Measurements from ENCODE around the gene GJA1.

Gene GJA1

GRCh38 chr6:121492536-121492935 is 57.1 kb downstream of the GJA1 start:
- DNase-seq = no peak

- no peak for DNase-seq
Measured at GRCh38 chr6:121497970-121498375, 62.5 kb downstream of the GJA1 start.

- no peak for DNase-seq
Measured at GRCh38 chr6:121498481-121499276, 63.2 kb downstream of the GJA1 start.
